Measurements from ENCODE around the gene PITX3.

DNA sequence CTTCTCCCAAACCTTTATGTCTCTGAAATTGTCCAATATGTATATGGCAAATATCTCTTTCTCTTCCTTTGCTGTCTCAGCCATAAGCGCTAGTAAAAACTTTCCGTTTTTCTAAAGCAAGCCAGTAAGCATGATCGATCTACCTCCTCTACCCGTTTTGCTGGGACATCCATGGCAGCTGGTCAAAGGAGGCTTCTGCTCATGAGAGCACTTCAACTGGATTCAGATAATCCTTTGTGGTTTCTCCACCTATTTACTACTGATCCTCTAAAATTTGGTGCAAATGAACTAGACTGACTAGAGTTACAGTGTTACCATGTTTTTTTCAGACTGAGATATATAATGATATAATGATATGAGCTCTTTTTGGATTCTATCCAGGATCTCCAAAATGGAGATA lies 46.7 kb upstream of the PITX3 start:
- TF ChIP-seq EZH2 (IDR thresholded peaks at IDR 0.05; ENCODE audit: insufficient read depth, poor library complexity, severe bottlenecking) (no peak), EZH2phosphoT487 (IDR thresholded peaks at IDR 0.05; ENCODE audit: insufficient read depth, low read depth) (no peak)

Data from GM23248 (cell line).